ENCODE data around the gene BCL2.

DNA sequence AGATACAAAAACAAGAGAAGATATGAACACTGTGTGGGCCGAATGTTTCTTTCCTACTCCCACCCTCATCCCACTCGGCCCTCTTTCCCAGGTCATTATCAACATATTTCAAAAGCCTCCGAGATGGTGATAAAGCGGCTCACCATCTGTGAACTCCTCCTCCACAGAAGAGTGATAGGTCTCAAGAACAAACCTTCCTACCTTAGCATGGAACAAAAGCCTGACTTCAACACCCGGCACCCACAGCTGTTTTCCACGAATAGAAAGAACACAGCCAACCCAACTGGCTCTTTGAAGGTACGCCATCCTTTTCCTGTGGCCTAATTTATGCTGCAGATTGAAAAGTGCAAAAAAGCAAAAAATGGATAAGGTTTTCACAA is 28.8 kb downstream of the BCL2 start:
- TF ChIP-seq, protein P1, sequence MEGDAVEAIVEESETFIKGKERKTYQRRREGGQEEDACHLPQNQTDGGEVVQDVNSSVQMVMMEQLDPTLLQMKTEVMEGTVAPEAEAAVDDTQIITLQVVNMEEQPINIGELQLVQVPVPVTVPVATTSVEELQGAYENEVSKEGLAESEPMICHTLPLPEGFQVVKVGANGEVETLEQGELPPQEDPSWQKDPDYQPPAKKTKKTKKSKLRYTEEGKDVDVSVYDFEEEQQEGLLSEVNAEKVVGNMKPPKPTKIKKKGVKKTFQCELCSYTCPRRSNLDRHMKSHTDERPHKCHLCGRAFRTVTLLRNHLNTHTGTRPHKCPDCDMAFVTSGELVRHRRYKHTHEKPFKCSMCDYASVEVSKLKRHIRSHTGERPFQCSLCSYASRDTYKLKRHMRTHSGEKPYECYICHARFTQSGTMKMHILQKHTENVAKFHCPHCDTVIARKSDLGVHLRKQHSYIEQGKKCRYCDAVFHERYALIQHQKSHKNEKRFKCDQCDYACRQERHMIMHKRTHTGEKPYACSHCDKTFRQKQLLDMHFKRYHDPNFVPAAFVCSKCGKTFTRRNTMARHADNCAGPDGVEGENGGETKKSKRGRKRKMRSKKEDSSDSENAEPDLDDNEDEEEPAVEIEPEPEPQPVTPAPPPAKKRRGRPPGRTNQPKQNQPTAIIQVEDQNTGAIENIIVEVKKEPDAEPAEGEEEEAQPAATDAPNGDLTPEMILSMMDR (conservative IDR thresholded peaks at IDR 0.05), result no peak
- TF ChIP-seq ZFX (IDR thresholded peaks at IDR 0.05), result no peak

All from C4-2B (cell line).